ENCODE data around the gene TCEANC. TPM values are rescaled to one million over a fixed set of nuclear protein-coding genes. Genes with fewer than 3 reads are reported as not detected.
"Not testable (repeated sequence)": the region's sequence is repeated elsewhere in the genome, so short reads cannot be mapped to it uniquely, and the experiment has no call there.

TCEANC gene
- total RNA-seq, 1 experiment from 2014 or later = 3.1 TPM

DNA sequence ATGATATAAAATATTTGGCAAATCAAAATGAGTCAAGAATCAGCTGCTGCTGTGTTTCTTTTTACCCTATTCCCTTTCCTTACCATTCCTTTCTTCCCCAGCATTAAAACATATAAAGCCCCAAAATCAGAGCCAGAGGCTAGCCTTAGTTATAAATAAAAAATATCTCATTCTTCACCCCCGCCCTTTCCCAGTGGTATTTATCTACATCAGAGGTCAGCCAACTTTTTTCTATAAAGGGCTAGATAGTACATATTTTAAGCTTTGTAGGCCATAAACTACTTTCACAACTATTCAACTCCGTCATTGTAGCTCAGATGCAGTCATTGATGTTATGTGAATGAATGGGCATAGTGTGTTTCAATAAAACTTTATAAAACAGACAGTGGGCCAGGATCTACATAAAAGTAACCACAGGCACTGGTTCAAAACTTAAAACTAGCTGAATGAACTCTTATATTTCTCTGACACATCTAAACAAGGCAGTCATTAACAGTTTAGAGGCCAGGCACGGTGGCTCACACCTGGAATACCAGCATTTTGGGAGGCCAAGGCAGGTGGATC, 30.5 kb upstream of the TCEANC start:
- ChIA-PET POLR2A (ENCODE audit: low non-redundant PET) (no interaction called here), CTCF (no interaction called here)
- TF ChIP-seq EZH2 (IDR thresholded peaks at IDR 0.05; ENCODE audit: borderline replicate concordance, low read depth, low read length, poor library complexity, severe bottlenecking) = no peak
- TF ChIP-seq, protein P1, sequence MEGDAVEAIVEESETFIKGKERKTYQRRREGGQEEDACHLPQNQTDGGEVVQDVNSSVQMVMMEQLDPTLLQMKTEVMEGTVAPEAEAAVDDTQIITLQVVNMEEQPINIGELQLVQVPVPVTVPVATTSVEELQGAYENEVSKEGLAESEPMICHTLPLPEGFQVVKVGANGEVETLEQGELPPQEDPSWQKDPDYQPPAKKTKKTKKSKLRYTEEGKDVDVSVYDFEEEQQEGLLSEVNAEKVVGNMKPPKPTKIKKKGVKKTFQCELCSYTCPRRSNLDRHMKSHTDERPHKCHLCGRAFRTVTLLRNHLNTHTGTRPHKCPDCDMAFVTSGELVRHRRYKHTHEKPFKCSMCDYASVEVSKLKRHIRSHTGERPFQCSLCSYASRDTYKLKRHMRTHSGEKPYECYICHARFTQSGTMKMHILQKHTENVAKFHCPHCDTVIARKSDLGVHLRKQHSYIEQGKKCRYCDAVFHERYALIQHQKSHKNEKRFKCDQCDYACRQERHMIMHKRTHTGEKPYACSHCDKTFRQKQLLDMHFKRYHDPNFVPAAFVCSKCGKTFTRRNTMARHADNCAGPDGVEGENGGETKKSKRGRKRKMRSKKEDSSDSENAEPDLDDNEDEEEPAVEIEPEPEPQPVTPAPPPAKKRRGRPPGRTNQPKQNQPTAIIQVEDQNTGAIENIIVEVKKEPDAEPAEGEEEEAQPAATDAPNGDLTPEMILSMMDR (conservative IDR thresholded peaks at IDR 0.05; ENCODE audit: low read depth, low read length) = no peak
- Histone ChIP-seq H3K4me3 (ENCODE audit: low read depth, low read length, poor library complexity, severe bottlenecking) (no peak overlapping the region), H3K27me3 (replicated peaks; ENCODE audit: insufficient read depth, low read depth, low read length, poor library complexity) (no peaks in the 10 kb centered on the region), H3K4me1 (ENCODE audit: insufficient read depth, low read length, poor library complexity, severe bottlenecking) (no peaks in the 10 kb centered on the region), H3K36me3 (ENCODE audit: insufficient read depth, low read length, poor library complexity, severe bottlenecking) (no peaks in the 10 kb centered on the region), H3K27ac (ENCODE audit: low read depth, low read length, poor library complexity, severe bottlenecking) (no peak overlapping the region), H3K9me3 (ENCODE audit: low read depth, low read length, poor library complexity, severe bottlenecking) (no peaks in the 10 kb centered on the region)
- DNase-seq (ENCODE audit: low spot score) = no peak
- intact Hi-C loops (cut with micrococcal nuclease; ENCODE audit: unreplicated experiment) = no loop called here
- BruUV-seq (replicated peaks) = no TSS peak

DNA sequence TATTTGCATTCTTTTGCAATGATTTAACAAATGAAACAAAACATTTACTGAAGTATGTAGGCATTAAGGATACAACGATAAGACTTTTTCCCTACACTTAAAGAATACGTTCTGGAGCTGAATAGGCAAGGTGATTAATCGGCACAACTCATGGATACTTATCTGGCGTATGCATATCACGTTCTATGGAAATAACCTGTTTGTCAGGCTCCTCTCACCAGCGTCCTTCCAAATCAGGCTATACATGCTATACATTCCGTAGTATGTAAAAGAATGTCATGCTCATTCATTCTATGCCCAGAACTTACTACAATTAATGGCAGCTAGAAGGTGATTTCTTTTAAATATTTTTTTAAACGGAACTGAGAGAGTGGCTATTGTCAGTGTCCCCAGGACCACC, 25.6 kb upstream of the TCEANC start:
- H3K27ac ChIP-seq (ENCODE audit: low read depth, low read length, poor library complexity, severe bottlenecking) = no peak overlapping the region
- no peak overlapping the region for H3K4me3 ChIP-seq (ENCODE audit: low read depth, low read length, poor library complexity, severe bottlenecking)
- no peak for DNase-seq (ENCODE audit: low spot score)
- POLR2A ChIA-PET (ENCODE audit: low non-redundant PET) = no interaction called here
- H3K27me3 ChIP-seq (replicated peaks; ENCODE audit: insufficient read depth, low read depth, low read length, poor library complexity) = no peaks in the 10 kb centered on the region
- BruUV-seq (replicated peaks) = no TSS peak
- TF ChIP-seq EZH2 (IDR thresholded peaks at IDR 0.05; ENCODE audit: borderline replicate concordance, low read depth, low read length, poor library complexity, severe bottlenecking) = no peak
- TF ChIP-seq, protein P1 (conservative IDR thresholded peaks at IDR 0.05; ENCODE audit: low read depth, low read length) = no peak
- CTCF ChIA-PET = no interaction called here
- no peaks in the 10 kb centered on the region for H3K4me1 ChIP-seq (ENCODE audit: insufficient read depth, low read length, poor library complexity, severe bottlenecking)
- H3K9me3 ChIP-seq (ENCODE audit: low read depth, low read length, poor library complexity, severe bottlenecking) = peaks cover 10% of the 10 kb centered on the region
- no peaks in the 10 kb centered on the region for H3K36me3 ChIP-seq (ENCODE audit: insufficient read depth, low read length, poor library complexity, severe bottlenecking)
- intact Hi-C loops (cut with micrococcal nuclease; ENCODE audit: unreplicated experiment) = no loop called here

GRCh38 chrX:13637224-13637623, 15.7 kb upstream of the TCEANC start:
- POLR2A ChIA-PET (ENCODE audit: low non-redundant PET); H3K4me3 ChIP-seq (ENCODE audit: low read depth, low read length, poor library complexity, severe bottlenecking); CTCF ChIA-PET; H3K36me3 ChIP-seq (ENCODE audit: insufficient read depth, low read length, poor library complexity, severe bottlenecking); H3K4me1 ChIP-seq (ENCODE audit: insufficient read depth, low read length, poor library complexity, severe bottlenecking); DNase-seq (ENCODE audit: low spot score); H3K27ac ChIP-seq (ENCODE audit: low read depth, low read length, poor library complexity, severe bottlenecking); BruUV-seq (replicated peaks); H3K27me3 ChIP-seq (replicated peaks; ENCODE audit: insufficient read depth, low read depth, low read length, poor library complexity); H3K9me3 ChIP-seq (ENCODE audit: low read depth, low read length, poor library complexity, severe bottlenecking): not testable (repeated sequence)
- intact Hi-C loops (cut with micrococcal nuclease; ENCODE audit: unreplicated experiment) = loop anchor here (10.0 kb wide), 1 partner anchor 692 kb away; no protein-coding TSS in a partner anchor

DNA sequence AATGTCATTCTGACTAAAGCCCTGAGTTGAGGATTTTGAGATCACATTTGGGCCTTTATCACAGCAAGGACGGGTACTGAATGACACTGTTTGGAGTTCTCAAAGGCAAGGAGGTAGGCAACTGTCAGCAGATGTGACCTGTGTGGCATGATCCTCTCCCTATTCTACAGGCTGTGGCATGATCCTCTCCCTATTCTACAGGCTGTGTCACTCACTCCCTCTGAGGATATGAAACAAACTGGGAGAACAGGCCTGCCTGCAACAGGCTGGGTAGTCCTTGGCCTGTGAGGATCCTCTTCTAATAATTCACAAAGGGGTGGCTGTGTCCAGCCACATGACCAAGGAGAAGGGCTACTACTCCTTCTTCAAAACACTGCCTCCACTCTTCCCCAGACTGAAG, 14.9 kb upstream of the TCEANC start:
- no peaks in the 10 kb centered on the region for H3K27me3 ChIP-seq (replicated peaks; ENCODE audit: insufficient read depth, low read depth, low read length, poor library complexity)
- no peaks in the 10 kb centered on the region for H3K4me1 ChIP-seq (ENCODE audit: insufficient read depth, low read length, poor library complexity, severe bottlenecking)
- CTCF ChIA-PET = no interaction called here
- intact Hi-C loops (cut with micrococcal nuclease; ENCODE audit: unreplicated experiment) = loop anchor here (10.0 kb wide), 1 partner anchor 693 kb away; no protein-coding TSS in a partner anchor
- H3K9me3 ChIP-seq (ENCODE audit: low read depth, low read length, poor library complexity, severe bottlenecking) = no peaks in the 10 kb centered on the region
- H3K36me3 ChIP-seq (ENCODE audit: insufficient read depth, low read length, poor library complexity, severe bottlenecking) = no peaks in the 10 kb centered on the region
- no peak overlapping the region for H3K4me3 ChIP-seq (ENCODE audit: low read depth, low read length, poor library complexity, severe bottlenecking)
- POLR2A ChIA-PET (ENCODE audit: low non-redundant PET) = no interaction called here
- no peak for DNase-seq (ENCODE audit: low spot score)
- no TSS peak for BruUV-seq (replicated peaks)
- H3K27ac ChIP-seq (ENCODE audit: low read depth, low read length, poor library complexity, severe bottlenecking) = no peak overlapping the region
- TF ChIP-seq, protein P1 (conservative IDR thresholded peaks at IDR 0.05; ENCODE audit: low read depth, low read length) = no peak
- TF ChIP-seq EZH2 (IDR thresholded peaks at IDR 0.05; ENCODE audit: borderline replicate concordance, low read depth, low read length, poor library complexity, severe bottlenecking) = no peak
